ENCODE results near the gene PTAFR.

Gene PTAFR

GRCh38 chr1:28112388-28113241 lies 63.9 kb downstream of the PTAFR start:
- no peaks in the 10 kb centered on the region for H3K9me3 ChIP-seq (ENCODE audit: low read length)
- TF ChIP-seq CTCF (IDR thresholded peaks at IDR 0.05; ENCODE audit: low read length) (no peak; the same call in 1 of the 2 replicates), EZH2 (IDR thresholded peaks at IDR 0.05; ENCODE audit: borderline replicate concordance, low read length) (no peak)
- H3K4me3 ChIP-seq (ENCODE audit: low read depth, low read length, poor library complexity, severe bottlenecking), result no peak overlapping the region
- no peaks in the 10 kb centered on the region for H3K79me2 ChIP-seq (ENCODE audit: insufficient read depth, low read length)
- no peaks in the 10 kb centered on the region for H3K9me2 ChIP-seq (ENCODE audit: low read depth, low read length)
- peaks cover 14% of the 10 kb centered on the region for H3K4me1 ChIP-seq (ENCODE audit: insufficient read depth, low read length, severe bottlenecking)
- H3K9ac ChIP-seq (ENCODE audit: low read length), result no peak overlapping the region
- no peaks in the 10 kb centered on the region for H4K20me1 ChIP-seq (ENCODE audit: insufficient read depth, low read length)
- no peaks in the 10 kb centered on the region for H3K36me3 ChIP-seq (ENCODE audit: insufficient read depth, low read length)
- no peak overlapping the region for H3K4me2 ChIP-seq (ENCODE audit: low read length)
- no peak overlapping the region for H2AFZ ChIP-seq (ENCODE audit: low read length)
- H3K27me3 ChIP-seq (ENCODE audit: insufficient read depth, low read length), result no peaks in the 10 kb centered on the region
- no peaks in the 10 kb centered on the region for H3F3A ChIP-seq (ENCODE audit: insufficient read depth, low read length)
- no peak overlapping the region for H3K27ac ChIP-seq (ENCODE audit: low read depth, low read length, poor library complexity, severe bottlenecking)

- no peaks in the 10 kb centered on the region for H3K9me3 ChIP-seq (ENCODE audit: low read length)
- H3F3A ChIP-seq (ENCODE audit: insufficient read depth, low read length), result no peaks in the 10 kb centered on the region
- no peak overlapping the region for H3K9ac ChIP-seq (ENCODE audit: low read length)
- H4K20me1 ChIP-seq (ENCODE audit: insufficient read depth, low read length), result no peaks in the 10 kb centered on the region
- no peak overlapping the region for H3K27ac ChIP-seq (ENCODE audit: low read depth, low read length, poor library complexity, severe bottlenecking)
- no peak for TF ChIP-seq CTCF (IDR thresholded peaks at IDR 0.05; ENCODE audit: low read length)
- no peak for TF ChIP-seq EZH2 (IDR thresholded peaks at IDR 0.05; ENCODE audit: borderline replicate concordance, low read length)
- no peaks in the 10 kb centered on the region for H3K79me2 ChIP-seq (ENCODE audit: insufficient read depth, low read length)
- no peaks in the 10 kb centered on the region for H3K27me3 ChIP-seq (ENCODE audit: insufficient read depth, low read length)
- H3K4me3 ChIP-seq (ENCODE audit: low read depth, low read length, poor library complexity, severe bottlenecking), result no peak overlapping the region
- H3K36me3 ChIP-seq (ENCODE audit: insufficient read depth, low read length), result no peaks in the 10 kb centered on the region
- no peak overlapping the region for H2AFZ ChIP-seq (ENCODE audit: low read length)
- no peak overlapping the region for H3K4me2 ChIP-seq (ENCODE audit: low read length)
- H3K9me2 ChIP-seq (ENCODE audit: low read depth, low read length), result no peaks in the 10 kb centered on the region
- H3K4me1 ChIP-seq (ENCODE audit: insufficient read depth, low read length, severe bottlenecking), result peaks cover 14% of the 10 kb centered on the region
Measured at GRCh38 chr1:28111157-28111556, 65.3 kb downstream of the PTAFR start.

- Histone ChIP-seq H2AFZ (ENCODE audit: low read length) (no peak overlapping the region), H3K9me2 (ENCODE audit: low read depth, low read length) (no peaks in the 10 kb centered on the region), H3K4me2 (ENCODE audit: low read length) (no peak overlapping the region), H3F3A (ENCODE audit: insufficient read depth, low read length) (no peaks in the 10 kb centered on the region), H3K4me3 (ENCODE audit: low read depth, low read length, poor library complexity, severe bottlenecking) (no peak overlapping the region), H3K9ac (ENCODE audit: low read length) (no peak overlapping the region), H3K27me3 (ENCODE audit: insufficient read depth, low read length) (no peaks in the 10 kb centered on the region), H3K4me1 (ENCODE audit: insufficient read depth, low read length, severe bottlenecking) (peaks cover 14% of the 10 kb centered on the region), H3K27ac (ENCODE audit: low read depth, low read length, poor library complexity, severe bottlenecking) (no peak overlapping the region), H3K9me3 (ENCODE audit: low read length) (no peaks in the 10 kb centered on the region), H4K20me1 (ENCODE audit: insufficient read depth, low read length) (no peaks in the 10 kb centered on the region), H3K79me2 (ENCODE audit: insufficient read depth, low read length) (no peaks in the 10 kb centered on the region), H3K36me3 (ENCODE audit: insufficient read depth, low read length) (no peaks in the 10 kb centered on the region)
- TF ChIP-seq CTCF (IDR thresholded peaks at IDR 0.05; ENCODE audit: low read length) (no peak), EZH2 (IDR thresholded peaks at IDR 0.05; ENCODE audit: borderline replicate concordance, low read length) (no peak)
Measured at GRCh38 chr1:28110555-28110954, 65.9 kb downstream of the PTAFR start.
